ENCODE data around the gene PIK3R5. TPM values are rescaled to one million over a fixed set of nuclear protein-coding genes. Genes with fewer than 3 reads are reported as not detected.
A peak's percentile ranks its signal among the peaks of the same experiment; 100 is the strongest.

PIK3R5 gene
- total and polyA plus RNA-seq, 2 donors (not counting 1 experiment from before 2014, with no cell fraction given), result 63.1 to 70.0 TPM

- Histone ChIP-seq H3K79me2 (ENCODE audit: control insufficient read depth, insufficient read depth, low read length) (no peaks in the 10 kb centered on the region), H3K4me3 (ENCODE audit: control extremely low read depth in 1 of 5, extremely low read depth in 1 of 5, insufficient read depth in 1 of 5, low read depth in 2 of 5, low read length in 4 of 5) (no peak overlapping the region), H2AFZ (ENCODE audit: insufficient read depth, low read depth, low read length, poor library complexity, severe bottlenecking) (no peak overlapping the region), H3K4me2 (replicated peaks; ENCODE audit: low read depth, low read length, poor library complexity, severe bottlenecking) (no peak overlapping the region), H3K36me3 (replicated peaks in 1 of 2; ENCODE audit: control extremely low read depth in 1 of 2, control insufficient read depth in 1 of 2, extremely low read depth in 1 of 2, insufficient read depth in 2 of 2, low read length in 1 of 2) (no peaks in the 10 kb centered on the region), H4K20me1 (ENCODE audit: control insufficient read depth, insufficient read depth, low read length, poor library complexity, severe bottlenecking) (no peaks in the 10 kb centered on the region), H3K27ac (ENCODE audit: low read length in 2 of 2) (no peak overlapping the region), H3K27me3 (replicated peaks in 1 of 4; ENCODE audit: control extremely low read depth in 1 of 4, control insufficient read depth in 3 of 4, insufficient read depth in 4 of 4, low read length in 3 of 4) (peaks cover 0 to 11% (median 2%) of the 10 kb centered on the region in 4 experiments), H3K9me3 (ENCODE audit: control extremely low read depth in 1 of 3, control insufficient read depth in 2 of 3, insufficient read depth in 1 of 3, low read length in 2 of 3) (peaks cover 0 to 8% (median 0%) of the 10 kb centered on the region in 3 donors), H3K9ac (ENCODE audit: low read length) (no peak overlapping the region), H3K4me1 (ENCODE audit: control insufficient read depth in 2 of 2, insufficient read depth in 2 of 2, low read length in 2 of 2) (peaks cover 3 to 5% of the 10 kb centered on the region in 2 donors)
- ChIA-PET POLR2A (no interaction called here), CTCF (interaction anchor here (0.8 to 5.5 kb wide), 19 partner anchors 10 to 586 kb away, joined by 3 to 41 read pairs (median 4); partner anchors contain the start of genes MFSD6L and PIK3R5)
- WGBS (ENCODE audit: insufficient coverage), result 95% methylated on average over 5 of the region's 7 CpGs
- TF ChIP-seq CTCF (IDR thresholded peaks at IDR 0.05) (no peak), EZH2 (IDR thresholded peaks at IDR 0.05; ENCODE audit: borderline replicate concordance, insufficient read depth, low read depth, low read length, poor library complexity, severe bottlenecking) (no peak)
- no peak overlapping the region for H3K27ac Mint-ChIP-seq
- H3K27me3 Mint-ChIP-seq, result peaks cover 5% of the 10 kb centered on the region
- no peaks in the 10 kb centered on the region for H3K9me3 Mint-ChIP-seq (ENCODE audit: insufficient read depth)
- DNase-seq (no peak), ATAC-seq (ENCODE audit: low read depth) (no peak)
- H3K4me3 Mint-ChIP-seq, result no peak overlapping the region
- H3K4me1 Mint-ChIP-seq, result peaks cover 11% of the 10 kb centered on the region
- intact Hi-C loops (cut with micrococcal nuclease), result loop anchor here (2.0 to 5.0 kb wide), 2 partner anchors 101 to 138 kb away; no protein-coding TSS in a partner anchor
Measured at GRCh38 chr17:8995711-8996110, 30.2 kb upstream of the PIK3R5 start.

GRCh38 chr17:8994319-8994718 lies 28.8 kb upstream of the PIK3R5 start:
- H2AFZ ChIP-seq (ENCODE audit: insufficient read depth, low read depth, low read length, poor library complexity, severe bottlenecking), result no peak overlapping the region
- H4K20me1 ChIP-seq (ENCODE audit: control insufficient read depth, insufficient read depth, low read length, poor library complexity, severe bottlenecking), result no peaks in the 10 kb centered on the region
- H3K4me2 ChIP-seq (replicated peaks; ENCODE audit: low read depth, low read length, poor library complexity, severe bottlenecking), result no peak overlapping the region
- TF ChIP-seq CTCF (IDR thresholded peaks at IDR 0.05), result peak; percentile 55
- no peak for TF ChIP-seq EZH2 (IDR thresholded peaks at IDR 0.05; ENCODE audit: borderline replicate concordance, insufficient read depth, low read depth, low read length, poor library complexity, severe bottlenecking)
- H3K4me3 Mint-ChIP-seq, result no peak overlapping the region
- H3K4me3 ChIP-seq (ENCODE audit: control extremely low read depth in 1 of 5, extremely low read depth in 1 of 5, insufficient read depth in 1 of 5, low read depth in 2 of 5, low read length in 4 of 5), result no peak overlapping the region
- H3K27me3 ChIP-seq (replicated peaks in 1 of 4; ENCODE audit: control extremely low read depth in 1 of 4, control insufficient read depth in 3 of 4, insufficient read depth in 4 of 4, low read length in 3 of 4), result peaks cover 0 to 8% (median 2%) of the 10 kb centered on the region in 4 experiments
- ChIA-PET POLR2A (no interaction called here), CTCF (interaction anchor here (0.7 to 5.5 kb wide), 11 partner anchors 9 to 585 kb away, joined by 3 to 41 read pairs (median 4); partner anchors contain the start of gene MFSD6L)
- intact Hi-C loops (cut with micrococcal nuclease), result loop anchor here (5.0 kb wide), 1 partner anchor 528 kb away; no protein-coding TSS in a partner anchor
- DNase-seq (peak; percentile 33), ATAC-seq (ENCODE audit: low read depth) (peak; percentile 46)
- no peak overlapping the region for H3K27ac ChIP-seq (ENCODE audit: low read length in 2 of 2)
- H3K4me1 ChIP-seq (ENCODE audit: control insufficient read depth in 2 of 2, insufficient read depth in 2 of 2, low read length in 2 of 2), result peaks cover 3 to 5% of the 10 kb centered on the region in 2 donors
- H3K9me3 ChIP-seq (ENCODE audit: control extremely low read depth in 1 of 3, control insufficient read depth in 2 of 3, insufficient read depth in 1 of 3, low read length in 2 of 3), result peaks cover 0 to 8% (median 0%) of the 10 kb centered on the region in 3 donors
- H3K27me3 Mint-ChIP-seq, result peaks cover 3% of the 10 kb centered on the region
- H3K36me3 ChIP-seq (replicated peaks in 1 of 2; ENCODE audit: control extremely low read depth in 1 of 2, control insufficient read depth in 1 of 2, extremely low read depth in 1 of 2, insufficient read depth in 2 of 2, low read length in 1 of 2), result no peaks in the 10 kb centered on the region
- no peak overlapping the region for H3K9ac ChIP-seq (ENCODE audit: low read length)
- H3K4me1 Mint-ChIP-seq, result peaks cover 11% of the 10 kb centered on the region
- 66% methylated on average over 5 of the region's 7 CpGs for WGBS (ENCODE audit: insufficient coverage)
- no peak overlapping the region for H3K27ac Mint-ChIP-seq
- no peaks in the 10 kb centered on the region for H3K9me3 Mint-ChIP-seq (ENCODE audit: insufficient read depth)
- no peaks in the 10 kb centered on the region for H3K79me2 ChIP-seq (ENCODE audit: control insufficient read depth, insufficient read depth, low read length)

Measured in B cell (primary cell).